GM19463 (cell line): Measurements from ENCODE around the gene VSTM4.

Experiments
- ATAC-seq: cut with Tn5 transposase; IDR thresholded peaks from one replicate; pipeline ENCODE4 v1.9.1; 2021; ENCODE audit warnings: mild to moderate bottlenecking, moderate library complexity; ENCODE audit not compliant: unreplicated experiment

VSTM4 gene

DNA sequence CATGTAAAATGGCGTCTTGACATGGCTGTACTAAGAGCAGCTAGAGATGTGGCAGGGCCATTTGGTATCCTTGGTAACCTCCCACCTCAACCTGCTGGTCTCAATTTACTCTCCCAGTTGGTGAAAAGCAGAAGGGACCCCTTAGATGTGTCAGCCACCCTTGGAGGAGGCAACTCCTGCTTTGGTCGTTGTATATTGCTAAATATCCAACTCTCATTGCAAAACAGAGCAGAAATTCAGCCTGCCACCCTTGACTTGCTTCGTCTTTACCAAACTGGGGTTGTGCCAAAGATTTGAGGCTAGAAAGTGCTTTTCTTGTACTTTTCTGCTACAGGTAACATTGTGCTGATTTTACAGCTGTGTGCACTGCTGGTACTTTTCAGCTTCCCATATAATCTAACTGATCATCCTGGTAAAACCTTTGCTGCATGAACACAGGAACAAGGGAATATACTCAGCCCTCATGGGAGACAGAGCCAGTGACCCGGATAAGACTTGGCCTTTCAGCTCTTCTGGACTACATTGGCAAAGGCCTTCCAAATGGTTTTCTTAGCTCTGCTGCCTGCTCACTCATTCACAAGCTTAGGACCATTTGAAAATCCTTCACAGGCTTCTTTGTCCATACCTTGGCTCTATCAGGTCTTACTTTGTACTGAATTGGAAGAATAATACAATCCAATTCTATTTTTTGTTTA lies 2.2 kb upstream of the VSTM4 start:
- no peak for ATAC-seq

DNA sequence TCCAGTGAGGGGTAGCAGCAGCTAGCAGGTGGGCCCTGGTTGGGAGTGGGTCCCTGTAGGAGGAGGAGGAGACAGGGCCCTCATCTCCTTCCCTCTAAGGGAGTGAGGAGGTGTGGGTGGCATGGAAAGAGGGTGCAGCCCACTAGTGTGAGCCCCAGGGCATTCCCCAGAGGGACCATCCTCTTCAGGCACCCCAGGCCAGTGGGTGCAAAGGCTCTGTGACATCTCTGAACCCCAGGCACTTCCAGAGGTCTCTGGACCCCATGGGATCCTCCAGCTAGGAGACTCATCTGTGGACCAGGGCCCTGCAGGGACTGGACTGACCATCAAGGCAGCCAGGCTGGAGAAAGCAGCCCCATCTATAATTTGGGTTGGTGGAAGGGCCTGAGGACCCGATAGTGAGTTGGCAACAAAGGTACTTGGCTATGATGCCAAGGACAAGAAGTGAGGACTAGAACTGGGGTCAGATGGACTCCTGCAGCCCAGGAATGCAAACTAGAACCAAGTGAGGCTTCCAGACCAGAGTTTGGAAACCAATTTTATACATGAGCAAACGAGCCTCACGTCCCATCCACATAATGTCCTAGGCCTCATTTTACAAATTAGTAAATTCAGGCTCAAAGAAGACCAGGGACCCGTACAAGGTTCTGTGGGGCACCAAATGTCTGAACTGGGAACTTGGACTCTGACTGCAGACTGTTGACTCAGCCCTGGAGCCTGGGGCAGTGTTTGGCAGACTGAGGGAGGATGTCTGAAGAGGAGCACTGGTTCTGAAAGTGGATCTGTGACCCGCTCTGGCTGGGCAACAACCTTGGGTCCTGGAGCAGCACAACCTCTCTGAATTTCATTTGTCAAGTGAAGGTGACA lies 1.4 kb upstream of the VSTM4 start:
- ATAC-seq, result no peak

DNA sequence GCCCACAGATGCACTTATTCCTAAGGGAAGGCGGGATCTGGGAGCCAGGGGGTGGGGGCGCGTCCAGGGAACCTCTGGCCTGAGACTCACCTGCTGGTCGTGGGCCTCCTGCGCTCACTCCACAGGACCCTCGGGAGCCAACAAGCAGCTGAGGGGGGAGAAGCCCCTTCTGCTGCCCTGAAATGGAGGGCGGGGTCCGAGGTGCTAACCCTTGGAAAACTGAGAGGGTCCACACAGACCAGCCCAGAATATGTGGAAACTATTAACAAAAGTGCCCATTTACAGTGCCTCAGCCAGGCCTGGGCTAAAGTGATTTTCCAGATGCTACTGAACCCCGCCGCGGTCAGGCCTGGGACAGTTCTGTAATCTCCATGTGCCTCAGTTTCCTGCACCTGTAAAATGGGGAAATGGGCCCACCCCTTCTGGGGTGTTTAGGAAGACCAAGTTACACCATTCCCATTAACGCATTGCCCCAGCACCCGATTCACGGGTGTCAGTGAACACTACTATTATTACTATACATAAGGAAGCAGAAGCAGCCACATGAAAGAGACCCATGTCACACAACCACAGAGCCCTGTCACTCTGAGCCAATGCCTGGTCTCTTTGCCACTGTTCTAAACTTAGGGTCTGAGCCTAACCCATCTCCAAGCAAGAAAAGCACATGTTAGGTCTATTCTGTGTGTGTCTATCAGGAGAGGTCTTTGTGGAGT lies 630 bp upstream of the VSTM4 start:
- ATAC-seq, result no peak

DNA sequence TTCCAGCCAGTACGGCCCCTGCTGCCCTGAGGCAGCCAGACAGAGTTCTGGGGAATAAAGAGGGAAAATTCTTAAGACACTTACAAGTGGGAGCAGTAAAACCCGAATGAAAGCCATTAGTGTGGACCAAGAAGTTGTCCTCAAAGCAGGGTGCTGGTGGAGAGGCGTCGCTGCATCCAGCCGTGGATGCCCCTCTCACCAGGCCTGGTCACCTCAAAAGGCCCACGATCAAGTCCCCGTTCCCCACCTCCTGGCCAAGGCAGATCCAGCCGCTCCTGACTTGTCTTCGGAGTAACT lies 656 bp downstream of the VSTM4 start:
- ATAC-seq, result no peak

DNA sequence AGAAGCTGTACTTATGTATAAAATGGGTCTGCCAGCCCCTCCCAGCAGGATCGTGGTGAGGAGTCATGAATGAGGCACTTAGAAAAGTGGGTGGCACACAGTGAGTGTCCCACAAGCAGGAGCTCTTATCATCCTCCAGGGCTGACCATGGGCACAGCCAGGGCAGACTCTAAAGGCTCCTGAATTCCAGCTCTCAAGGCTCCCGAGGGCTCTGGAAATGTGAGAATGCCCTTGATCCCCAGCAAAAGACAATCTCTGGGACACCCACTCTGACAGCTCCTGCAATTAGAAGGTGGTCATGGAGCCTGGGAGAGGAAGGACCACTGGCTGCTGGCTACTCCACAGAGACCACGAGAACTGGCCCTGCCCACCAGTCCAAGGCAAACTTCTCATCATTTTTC lies 1.6 kb downstream of the VSTM4 start:
- ATAC-seq, result no peak

DNA sequence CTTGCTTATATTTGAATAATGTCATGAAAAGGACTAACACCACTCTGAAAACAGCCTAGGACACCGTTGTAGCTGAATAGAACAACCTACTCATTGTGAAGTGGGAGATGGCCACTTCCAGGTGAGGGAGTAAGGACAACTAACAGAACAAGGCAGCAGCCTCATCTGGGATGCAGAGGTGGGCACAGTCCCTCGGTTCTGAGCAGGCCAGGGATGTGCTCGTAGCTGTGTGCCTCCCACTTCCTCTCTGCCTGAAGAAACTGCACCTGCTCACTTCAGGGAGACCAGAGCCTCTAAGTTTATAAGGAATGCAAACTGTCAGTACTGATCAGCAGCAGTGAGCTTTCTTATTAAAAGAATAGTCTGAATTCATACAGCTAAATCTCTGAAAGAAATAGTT lies 2.5 kb downstream of the VSTM4 start:
- ATAC-seq, result no peak

DNA sequence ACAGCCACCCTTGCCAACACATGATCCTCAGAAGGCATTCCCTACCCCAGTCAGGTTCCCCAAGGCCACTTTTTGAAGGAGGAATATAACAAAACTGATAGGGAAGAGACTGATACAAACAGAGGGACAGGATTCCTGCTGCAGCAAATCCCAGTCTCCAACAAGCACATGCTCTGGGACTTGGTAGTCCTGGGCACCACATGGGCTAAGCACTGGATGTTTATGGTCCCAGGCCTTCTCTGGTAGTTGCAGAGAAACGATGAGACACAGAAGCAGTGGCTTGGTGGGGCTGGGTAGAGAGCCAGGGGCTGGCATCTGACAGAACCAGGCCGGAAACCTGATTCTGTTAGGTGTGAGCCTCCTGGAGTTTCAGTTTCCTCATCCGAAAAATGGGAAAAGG lies 3.2 kb downstream of the VSTM4 start:
- no peak for ATAC-seq

DNA sequence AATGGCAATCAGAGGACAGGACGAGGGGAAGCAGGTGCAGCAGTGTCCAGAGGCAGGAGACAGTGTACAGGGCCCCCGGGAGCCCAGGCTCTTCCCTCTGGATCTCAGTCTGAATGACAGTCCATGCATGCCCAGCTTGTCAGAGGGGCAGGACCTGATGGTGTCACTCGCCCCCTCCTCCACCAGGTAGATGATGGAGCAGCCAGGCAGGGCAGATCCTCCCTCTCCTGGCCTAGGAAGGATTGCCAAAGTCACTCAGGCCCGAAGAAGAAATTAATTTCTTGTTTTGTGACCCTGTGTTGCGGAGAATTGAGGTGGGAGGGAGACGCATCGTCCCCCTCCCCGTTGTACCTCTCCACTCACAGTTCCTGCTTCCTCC lies 4.0 kb downstream of the VSTM4 start:
- no peak for ATAC-seq

DNA sequence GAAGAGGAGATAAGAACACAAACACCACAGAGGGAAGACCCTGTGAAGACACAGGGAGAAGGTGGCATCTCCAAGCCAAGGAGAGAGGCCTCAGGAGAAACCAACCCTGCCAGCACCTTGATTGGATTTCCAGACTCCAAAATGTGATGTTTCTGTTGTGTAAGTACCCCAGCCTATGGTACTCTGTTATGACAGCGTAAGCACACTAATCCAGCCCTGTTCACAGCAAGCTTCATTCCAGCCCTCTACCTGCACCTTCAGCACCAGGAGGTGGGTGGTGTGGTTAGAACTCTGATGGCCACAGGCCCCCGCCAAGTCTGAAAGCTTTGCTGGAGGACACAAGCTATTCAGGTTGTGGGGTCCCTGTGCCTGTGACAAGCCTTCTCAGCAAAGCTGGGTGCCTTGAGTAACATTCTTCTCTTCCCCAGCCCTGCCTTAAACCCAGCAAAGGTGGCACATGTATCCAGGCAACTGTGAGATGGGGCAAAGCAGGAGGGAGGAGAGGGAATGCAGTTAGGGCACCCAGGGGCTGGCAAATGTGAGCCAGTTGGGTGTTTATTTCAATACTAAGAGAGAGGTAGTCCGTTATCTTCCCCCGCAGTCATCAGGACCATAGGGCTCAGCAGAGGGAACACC lies 4.5 kb downstream of the VSTM4 start:
- no peak for ATAC-seq

DNA sequence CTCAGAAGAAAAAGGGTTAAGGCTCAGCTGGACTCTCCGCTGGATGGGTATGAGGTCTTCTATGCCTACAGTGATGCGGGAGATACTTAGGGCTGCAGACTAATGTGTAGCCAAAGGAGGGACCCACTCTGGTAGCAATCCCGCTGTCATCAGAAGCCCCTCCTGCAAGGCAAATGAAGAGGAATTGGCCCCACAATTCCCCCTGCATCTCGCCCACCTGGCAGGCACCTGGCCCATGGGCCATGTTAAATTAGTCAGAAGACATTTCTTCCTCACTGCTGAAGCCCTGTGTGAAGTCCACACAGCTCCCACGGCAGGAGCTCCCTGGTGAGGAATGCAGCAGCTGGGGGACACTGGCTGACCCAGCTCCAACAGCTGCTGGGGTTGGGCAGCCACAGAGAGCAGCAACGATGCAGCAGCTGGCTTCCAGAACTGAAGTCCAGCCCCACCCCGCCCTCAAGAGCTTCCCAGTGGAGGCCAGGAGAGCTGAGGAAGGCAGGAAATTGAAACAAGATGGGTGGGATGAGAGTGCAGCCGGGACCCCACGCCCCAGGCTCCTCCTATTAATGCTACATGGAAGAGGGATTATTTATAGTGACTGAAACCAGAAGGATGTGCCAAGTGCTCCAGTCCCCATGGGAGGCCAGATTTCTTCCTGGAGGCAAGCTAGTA lies 5.5 kb downstream of the VSTM4 start:
- no peak for ATAC-seq

DNA sequence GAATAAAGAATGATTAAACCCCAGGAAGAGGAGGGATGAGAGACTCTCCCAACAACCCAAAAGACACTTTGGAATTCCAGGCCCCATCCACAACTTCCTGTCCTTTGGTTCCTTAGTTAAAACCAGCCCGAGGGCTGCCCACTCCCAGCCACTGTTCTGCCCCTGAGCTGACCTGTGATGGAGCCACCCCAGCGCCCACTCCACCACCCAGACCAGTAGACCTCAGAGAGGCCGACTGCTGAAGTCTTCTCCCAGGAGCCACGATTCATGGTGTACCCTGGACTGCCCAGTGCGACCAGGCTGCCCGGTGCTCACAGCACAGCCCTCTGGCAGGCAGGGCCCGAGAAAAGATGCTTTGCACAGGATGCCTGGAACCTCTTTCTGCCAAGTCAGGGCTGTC lies 6.7 kb downstream of the VSTM4 start:
- ATAC-seq, result no peak

DNA sequence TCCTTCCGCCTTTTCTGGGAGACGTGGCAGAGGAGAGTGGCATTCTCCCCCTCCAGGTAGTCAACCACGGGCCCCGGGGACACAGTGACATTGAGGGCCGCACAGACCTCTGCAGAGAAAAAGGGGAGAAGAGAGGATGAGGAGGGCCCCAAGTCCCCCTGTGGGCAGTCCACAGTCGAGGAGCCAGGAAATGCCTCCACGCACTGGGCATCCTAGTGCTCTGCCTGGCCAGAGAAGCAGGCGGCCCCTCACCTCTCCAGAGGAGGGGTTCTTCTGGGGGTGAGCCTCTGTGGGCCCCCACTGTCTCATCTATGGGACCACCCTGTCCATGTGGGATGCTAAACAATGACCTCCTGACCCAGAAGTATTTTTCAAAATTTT lies 7.4 kb downstream of the VSTM4 start:
- no peak for ATAC-seq

DNA sequence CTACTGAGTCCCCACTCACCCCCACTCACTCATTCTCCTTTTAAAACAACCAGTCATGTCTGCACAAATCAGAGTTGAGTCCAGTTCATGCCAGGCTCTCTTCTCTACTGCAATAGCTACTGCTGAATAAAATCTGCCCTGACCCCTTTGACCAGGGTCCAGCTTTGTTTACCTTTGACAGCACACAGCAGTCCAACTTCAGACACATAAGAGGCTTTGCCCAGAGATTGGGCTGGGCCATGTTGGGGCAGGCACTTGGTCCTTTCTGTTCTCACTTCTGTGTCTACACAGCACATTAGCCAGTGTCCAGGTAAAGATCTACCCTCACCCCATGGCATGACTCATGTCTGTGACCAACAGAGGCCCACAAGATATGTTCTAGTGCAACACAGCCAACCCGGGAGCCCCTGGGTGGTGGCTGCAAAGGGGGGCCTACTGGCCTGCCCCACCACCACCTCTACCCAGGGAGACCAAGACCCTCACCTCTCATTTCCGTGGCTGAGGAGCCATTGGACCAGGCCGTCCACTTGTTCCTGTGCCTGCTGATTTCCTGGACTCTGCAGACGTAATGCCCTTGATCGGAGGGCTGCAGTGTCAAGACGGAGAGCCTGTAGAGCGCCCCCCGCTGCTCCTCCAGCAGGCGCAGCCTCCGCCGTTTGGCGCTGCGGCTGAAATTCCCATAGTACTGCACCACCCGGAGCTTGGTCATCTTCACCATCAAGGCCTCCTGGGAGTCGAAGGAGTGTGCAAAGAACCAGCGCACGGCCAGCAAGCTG lies 8.0 kb downstream of the VSTM4 start:
- no peak for ATAC-seq

DNA sequence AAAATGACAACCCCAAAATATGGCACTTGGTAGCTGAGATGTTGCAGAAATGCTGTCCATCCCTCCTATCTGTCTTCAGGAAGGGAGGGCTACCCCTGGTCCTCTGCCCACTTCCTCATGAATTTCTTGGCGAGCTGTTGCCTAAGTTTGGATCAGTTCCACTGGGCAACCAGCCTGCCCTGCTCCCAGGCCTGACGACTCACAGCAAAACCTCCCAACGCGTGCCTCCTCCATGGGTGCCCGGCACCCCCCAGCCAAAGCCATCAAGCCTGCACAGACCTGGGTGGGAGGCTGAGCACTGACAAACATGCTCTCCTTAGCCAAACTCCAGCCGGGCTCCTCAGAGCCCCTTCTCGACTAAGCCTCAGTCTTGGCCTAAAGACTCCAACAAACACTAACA lies 8.9 kb downstream of the VSTM4 start:
- no peak for ATAC-seq

DNA sequence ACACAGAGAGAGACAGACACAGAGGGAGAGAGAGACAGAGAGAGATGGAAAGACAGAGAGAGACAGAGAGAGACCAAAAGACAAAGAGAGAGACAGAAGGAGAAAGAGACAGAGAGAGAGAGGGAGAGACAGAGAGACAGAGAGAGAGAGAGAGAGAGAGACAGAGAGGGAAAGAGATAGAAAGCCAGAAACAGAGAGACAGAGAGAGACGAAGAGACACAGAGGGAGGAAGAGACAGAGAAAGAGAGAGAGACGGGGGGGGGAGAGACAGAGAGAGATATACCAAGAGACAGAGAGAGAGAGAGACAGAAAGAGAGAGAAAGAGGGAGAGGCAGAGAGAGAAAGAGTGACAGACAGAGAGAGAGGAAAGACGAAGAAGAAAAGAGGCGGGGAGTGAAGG lies 10.2 kb downstream of the VSTM4 start:
- no peak for ATAC-seq

DNA sequence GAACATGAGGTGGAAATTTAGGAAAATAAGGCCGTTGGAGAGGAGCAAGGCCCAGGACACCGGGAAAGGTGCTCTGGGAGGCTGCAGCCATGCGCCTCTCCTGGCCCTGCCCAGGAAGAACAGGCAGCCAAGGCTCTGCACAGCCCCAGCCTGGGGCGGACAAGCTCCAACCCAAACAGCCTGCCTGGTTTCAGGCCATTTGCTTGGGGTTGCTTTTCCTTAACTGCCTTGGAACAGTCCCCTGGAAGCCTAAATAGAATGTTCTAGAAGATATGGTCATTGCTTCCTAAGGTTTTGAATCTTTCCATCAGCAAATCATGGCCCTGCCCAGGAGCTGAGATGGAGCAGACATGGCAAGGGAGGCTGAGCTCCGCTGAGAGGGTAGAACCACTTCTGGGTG lies 11.0 kb downstream of the VSTM4 start:
- no peak for ATAC-seq

DNA sequence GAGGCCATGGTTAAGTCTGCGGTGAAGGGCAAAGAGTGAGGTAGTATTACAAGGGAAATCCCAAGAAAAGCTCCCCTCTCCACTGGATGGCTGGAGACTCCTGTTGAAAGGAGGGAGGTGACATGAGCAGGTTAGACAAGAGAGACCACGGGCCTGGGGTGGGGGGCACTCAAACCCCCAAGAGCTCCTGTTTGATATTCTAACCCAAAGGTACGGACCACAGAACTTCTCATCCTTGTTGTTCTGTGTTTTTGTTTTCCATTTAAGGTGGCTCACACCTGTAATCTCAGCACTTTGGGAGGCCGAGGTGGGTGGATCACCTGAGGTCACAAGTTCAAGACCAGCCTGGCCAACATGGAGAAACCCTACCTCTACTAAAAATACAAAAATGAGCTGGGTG lies 11.6 kb downstream of the VSTM4 start:
- ATAC-seq, result no peak

DNA sequence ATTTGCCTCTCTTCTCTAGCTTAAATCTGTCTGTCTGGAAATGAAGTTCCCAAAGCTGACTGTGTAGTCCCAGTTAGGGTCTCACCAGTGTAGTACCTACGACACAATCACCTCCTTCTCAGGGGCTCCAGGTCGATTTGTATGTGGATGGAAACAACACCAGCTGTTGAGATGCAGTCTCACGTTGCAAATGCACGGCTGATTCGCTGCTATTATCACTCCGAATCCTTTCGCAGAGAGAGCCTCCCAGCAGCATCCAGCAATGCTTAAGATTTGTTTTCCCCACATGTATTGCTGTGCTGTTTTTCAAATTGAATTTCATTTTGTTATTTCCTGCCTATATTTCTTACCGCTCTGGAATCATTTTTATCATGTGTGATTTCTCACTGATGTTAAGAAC lies 16.3 kb downstream of the VSTM4 start:
- ATAC-seq, result no peak

DNA sequence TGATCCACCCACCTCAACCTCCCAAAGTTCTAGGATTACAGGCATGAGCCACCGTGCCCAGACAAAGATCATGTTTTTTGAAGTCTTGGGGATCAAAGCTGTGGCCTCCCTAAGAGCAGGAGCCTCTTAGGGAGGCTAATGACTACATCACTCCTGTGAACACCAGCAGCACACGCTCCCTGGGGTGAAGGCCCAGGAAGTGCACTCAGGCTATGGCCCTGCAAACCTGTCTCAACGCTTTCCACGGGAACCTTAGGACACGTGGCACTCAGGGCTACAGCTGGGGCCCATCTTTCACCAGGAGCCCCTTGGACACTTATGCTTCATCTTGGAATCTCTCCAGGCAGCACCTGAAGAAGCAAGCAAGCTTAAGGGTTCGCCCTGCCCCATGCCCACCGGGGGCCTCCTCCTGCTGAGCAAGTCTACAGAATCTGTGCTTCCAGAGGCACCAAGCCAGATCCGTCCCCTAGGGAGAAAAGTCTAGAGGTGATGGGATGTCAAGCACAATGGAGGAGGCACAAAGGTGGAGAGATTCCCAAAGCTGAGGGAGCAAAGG lies 18.4 kb downstream of the VSTM4 start:
- ATAC-seq, result no peak

DNA sequence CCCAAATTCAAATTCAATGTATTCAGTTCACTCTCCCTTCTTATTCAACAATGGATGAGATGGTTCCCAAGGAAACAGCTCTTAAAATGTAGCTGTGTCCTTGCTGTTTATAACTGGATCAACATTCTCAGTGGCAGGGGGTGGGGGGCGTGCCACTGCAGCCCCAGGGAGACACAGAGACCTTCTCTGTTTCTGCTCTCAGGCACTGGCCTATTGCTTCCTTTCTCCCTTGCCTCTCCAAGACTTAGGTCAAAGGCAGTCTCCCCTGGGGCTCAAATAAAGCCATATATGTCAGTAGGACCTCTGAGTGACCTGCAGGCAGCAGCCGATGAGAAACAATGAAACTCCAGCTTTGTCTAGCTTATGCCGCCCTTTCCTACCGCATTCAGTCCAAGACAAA lies 20.7 kb downstream of the VSTM4 start:
- ATAC-seq, result no peak
